IMR-90 (cell line): ENCODE measurements around the gene CUL9. TPM values are rescaled to one million over a fixed set of nuclear protein-coding genes. Genes with fewer than 3 reads are reported as not detected.

Experiments
- ATAC-seq: fragments of 200-7000 bp; cut with Tn5 transposase; 2 replicates; pipeline ENCODE4 v1.9.1; 2020; ENCODE audit warnings: low read depth, mild to moderate bottlenecking, moderate library complexity
- BruUV-seq: library from RNA; stranded (reverse); fragments of 400-500 nt; replicated peaks from 2 replicates; lab custom pipeline; 2021; lab: Mats Ljungman, UMichigan
- CTCF ChIA-PET: fragments of 300-600 bp; formaldehyde crosslinking; extraction: SDS; loops from one replicate; lab custom pipeline; 2021; ENCODE audit warnings: antibody characterized with exemption; lab: Yijun Ruan, JAX
- POLR2A ChIA-PET: fragments of 300-600 bp; sonication (Branson Sonifier 250); formaldehyde crosslinking; loops from one replicate; lab custom pipeline; 2022; ENCODE audit warnings: antibody characterized with exemption; ENCODE audit not compliant: unreplicated experiment; lab: Charles Lee
- DNase-seq: peaks from one replicate; pipeline ENCODE4 v3.0.0; 2013
- H2AFZ ChIP-seq: replicated peaks from 2 replicates; pipeline ENCODE3; 2013; ENCODE audit warnings: low read length, mild to moderate bottlenecking; ENCODE audit not compliant: poor library complexity
- H2AK5ac ChIP-seq: 2 replicates; pipeline ENCODE4 v1.6.1; 2013; ENCODE audit warnings: low read depth, low read length, inconsistent platforms
- H2AK9ac ChIP-seq: replicated peaks from 2 replicates; pipeline ENCODE3; 2013; ENCODE audit warnings: mild to moderate bottlenecking, low read depth, low read length, moderate library complexity; ENCODE audit not compliant: poor library complexity
- H2BK120ac ChIP-seq: 2 replicates; pipeline ENCODE4 v1.6.1; 2013; ENCODE audit warnings: low read depth, low read length, inconsistent platforms
- H2BK15ac ChIP-seq: 3 replicates; pipeline ENCODE4 v1.6.1; 2013; ENCODE audit warnings: low read depth, low read length, inconsistent platforms
- H2BK20ac ChIP-seq: 2 replicates; pipeline ENCODE4 v1.6.1; 2013; ENCODE audit warnings: low read depth, mild to moderate bottlenecking, inconsistent platforms, low read length, moderate library complexity
- H2BK5ac ChIP-seq: 2 replicates; pipeline ENCODE4 v1.6.1; 2013; ENCODE audit warnings: mild to moderate bottlenecking, low read depth, low read length, inconsistent platforms; ENCODE audit not compliant: poor library complexity, severe bottlenecking
- H3K14ac ChIP-seq: replicated peaks from 2 replicates; pipeline ENCODE4 v1.6.1; 2013; ENCODE audit warnings: low read depth, low read length, inconsistent platforms
- H3K18ac ChIP-seq: 2 replicates; pipeline ENCODE4 v1.6.1; 2013; ENCODE audit warnings: low read depth, low read length, control low read depth
- H3K23ac ChIP-seq: 2 replicates; pipeline ENCODE4 v1.6.1; 2013; ENCODE audit warnings: low read depth, low read length, inconsistent platforms
- H3K27ac ChIP-seq: 2 replicates; pipeline ENCODE4 v1.5.1; 2013; ENCODE audit warnings: mild to moderate bottlenecking, control low read depth, low read length; ENCODE audit not compliant: insufficient read depth
- H3K27me3 ChIP-seq: 2 replicates; pipeline ENCODE4 v1.6.1; 2013; ENCODE audit warnings: low read length; ENCODE audit not compliant: control insufficient read depth, insufficient read depth
- H3K36me3 ChIP-seq: 2 replicates; pipeline ENCODE4 v1.6.1; 2013; ENCODE audit warnings: low read length, mixed read lengths; ENCODE audit not compliant: control insufficient read depth, insufficient read depth
- H3K4ac ChIP-seq: 2 replicates; pipeline ENCODE4 v1.6.1; 2013; ENCODE audit warnings: low read depth, low read length, inconsistent platforms
- H3K4me1 ChIP-seq: 2 replicates; pipeline ENCODE4 v1.6.1; 2013; ENCODE audit warnings: low read length, mixed read lengths; ENCODE audit not compliant: control insufficient read depth, insufficient read depth
- H3K4me2 ChIP-seq: 2 replicates; pipeline ENCODE4 v1.6.1; 2013; ENCODE audit warnings: low read depth, mild to moderate bottlenecking, control low read depth, low read length, moderate library complexity
- H3K4me3 ChIP-seq: 2 replicates; pipeline ENCODE4 v1.5.1; 2013; ENCODE audit warnings: low read depth, mild to moderate bottlenecking, control low read depth, low read length, moderate library complexity; ENCODE audit not compliant: insufficient read depth
- H3K56ac ChIP-seq: 2 replicates; pipeline ENCODE4 v1.6.1; 2013; ENCODE audit warnings: low read length, inconsistent platforms; ENCODE audit not compliant: insufficient read depth; ENCODE audit errors: extremely low read depth
- H3K79me1 ChIP-seq, 2 experiments: 2 replicates each; pipeline ENCODE4 v1.6.1; 2013; ENCODE audit warnings: low read length in 2 of 2, inconsistent platforms in 1 of 2, low read depth in 1 of 2
- H3K9ac ChIP-seq: 2 replicates; pipeline ENCODE4 v1.6.1; 2013; ENCODE audit warnings: low read depth, low read length, control low read depth
- H3K9me1 ChIP-seq: 2 replicates; pipeline ENCODE4 v1.6.1; 2013; ENCODE audit warnings: low read length, inconsistent platforms; ENCODE audit not compliant: insufficient read depth
- H3K9me3 ChIP-seq: 2 replicates; pipeline ENCODE4 v1.6.1; 2013; ENCODE audit warnings: low read length; ENCODE audit not compliant: control insufficient read depth, insufficient read depth
- H4K20me1 ChIP-seq: 2 replicates; pipeline ENCODE4 v1.6.1; 2013; ENCODE audit warnings: low read length, inconsistent platforms; ENCODE audit not compliant: insufficient read depth
- H4K5ac ChIP-seq: 2 replicates; pipeline ENCODE4 v1.6.1; 2013; ENCODE audit warnings: mild to moderate bottlenecking, low read depth, low read length, control low read depth
- H4K8ac ChIP-seq, 2 experiments: 2 replicates each; pipeline ENCODE4 v1.6.1; 2013; ENCODE audit warnings: low read depth in 2 of 2, low read length in 2 of 2, control low read depth in 1 of 2, inconsistent platforms in 1 of 2
- H4K91ac ChIP-seq: 2 replicates; pipeline ENCODE4 v1.6.1; 2013; ENCODE audit warnings: low read depth, low read length, inconsistent platforms; ENCODE audit not compliant: insufficient read depth
- BHLHE40 ChIP-seq: fragments of 150-350 bp; IDR thresholded peaks from 2 replicates; pipeline ENCODE4 v1.6.1; 2016; ENCODE audit warnings: mild to moderate bottlenecking, low read depth, low read length
- CEBPB ChIP-seq: IDR thresholded peaks from 2 replicates; pipeline ENCODE4 v1.6.1; 2012; ENCODE audit warnings: low read depth, low read length, improper control_type of control experiment
- CHD1 ChIP-seq: IDR thresholded peaks from 2 replicates; pipeline ENCODE4 v1.6.1; 2012; ENCODE audit warnings: low read depth, low read length, improper control_type of control experiment
- CTCF ChIP-seq: conservative IDR thresholded peaks from 2 replicates; pipeline ENCODE4 v1.5.1; 2012; ENCODE audit warnings: mild to moderate bottlenecking, low read depth, low read length, improper control_type of control experiment
- MAFK ChIP-seq: IDR thresholded peaks from 2 replicates; pipeline ENCODE4 v1.6.1; 2012; ENCODE audit warnings: low read depth, low read length, improper control_type of control experiment
- MAZ ChIP-seq: IDR thresholded peaks from 2 replicates; pipeline ENCODE4 v1.6.1; 2012; ENCODE audit warnings: low read depth, mild to moderate bottlenecking, low read length, improper control_type of control experiment, moderate library complexity, borderline replicate concordance
- NFE2L2 ChIP-seq: fragments of 150-350 bp; IDR thresholded peaks from 2 replicates; pipeline ENCODE4 v1.6.1; 2016; ENCODE audit warnings: low read depth, mild to moderate bottlenecking, low read length
- RAD21 ChIP-seq: IDR thresholded peaks from 2 replicates; pipeline ENCODE4 v1.6.1; 2012; ENCODE audit warnings: low read length, improper control_type of control experiment
- RCOR1 ChIP-seq: IDR thresholded peaks from 2 replicates; pipeline ENCODE4 v1.6.1; 2012; ENCODE audit warnings: mild to moderate bottlenecking, low read length, improper control_type of control experiment; ENCODE audit not compliant: insufficient replicate concordance
- RFX5 ChIP-seq: IDR thresholded peaks from 2 replicates; pipeline ENCODE4 v1.8.0; 2012; ENCODE audit warnings: low read depth, mild to moderate bottlenecking, low read length, moderate library complexity
- SMC3 ChIP-seq: fragments of 150-350 bp; IDR thresholded peaks from 2 replicates; pipeline ENCODE4 v1.6.1; 2016; ENCODE audit warnings: low read depth, mild to moderate bottlenecking, antibody characterized with exemption, low read length, moderate library complexity
- WGBS, 2 experiments: methylation state at CpG; one replicate each; pipeline versions ENCODE4 v1.1.5 to v1.1.7; 2013; ENCODE audit warnings: missing lambda C conversion rate in 2 of 2; ENCODE audit not compliant: insufficient read length in 1 of 2; ENCODE audit errors: extremely low coverage in 2 of 2; 5-methylcytosine and 5-hydroxymethylcytosine counted together
- dilution Hi-C: fragments of 300-500 bp; cut with HindIII; formaldehyde crosslinking; loops from one replicate; pipeline ENCODE4 v1.14.3; 2018; ENCODE audit warnings: low sequenced_read_pairs; ENCODE audit not compliant: unreplicated experiment
- in situ Hi-C: fragments of 300-500 bp; cut with MboI; formaldehyde crosslinking; loops from 3 replicates; pipeline ENCODE4 v1.14.3; 2019; ENCODE audit warnings: low sequenced_read_pairs, inconsistent platforms, mixed read lengths
- intact Hi-C: fragments of 100-400 bp; cut with micrococcal nuclease; formaldehyde crosslinking; loops from 2 replicates; pipeline ENCODE4 v1.10.0; 2022
- polyA plus RNA-seq, 3 experiments: library from polyadenylated mRNA; depleted of rRNA; stranded (reverse); fragments of >200 nt; gene quantifications; 2 replicates each; pipeline ENCODE4 v1.2.3, GENCODE V29; 2012; ENCODE audit warnings: low replicate concordance in 1 of 3
- total RNA-seq: library from RNA; depleted of rRNA; stranded (reverse); fragments of >200 nt; gene quantifications from 2 replicates; pipeline ENCODE4 v1.2.3, GENCODE V29; 2012
- TF ChIP-seq, protein P1 (sequence below): fragments of 150-350 bp; IDR thresholded peaks from 2 replicates; pipeline ENCODE4 v1.6.1; 2016; ENCODE audit warnings: low read depth, mild to moderate bottlenecking, low read length, moderate library complexity, borderline replicate concordance

Gene CUL9
- total and polyA plus RNA-seq, 2 of the 4 experiments (the other 2 are of a cell fraction): 7.7 to 19.5 TPM

DNA sequence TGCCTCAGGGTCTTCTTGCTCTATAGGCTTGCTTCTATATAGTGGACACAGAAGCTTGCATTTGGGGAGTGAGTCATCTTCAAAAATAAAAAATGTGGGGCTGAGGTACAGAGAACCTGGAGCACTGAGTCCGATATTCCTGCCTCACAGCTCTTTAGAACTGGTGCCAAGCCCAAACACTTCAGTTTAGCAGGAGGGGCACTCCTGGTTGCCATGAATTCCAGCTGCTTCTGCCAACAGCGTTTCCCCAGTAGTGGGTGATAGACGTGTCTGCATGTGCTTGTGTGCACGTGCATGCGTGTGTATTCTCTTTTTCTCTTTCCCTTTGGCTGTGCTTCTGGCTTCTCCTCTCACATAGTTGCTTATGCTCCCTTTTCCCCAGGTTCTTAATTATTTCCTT lies 35.4 kb downstream of the CUL9 start:
- Histone ChIP-seq H4K5ac (no peak overlapping the region), H3K4ac (no peak overlapping the region), H2AFZ (no peak overlapping the region), H3K9ac (no peak overlapping the region), H3K56ac (no peak overlapping the region), H3K4me2 (no peak overlapping the region), H3K27me3 (no peaks in the 10 kb centered on the region), H3K4me3 (no peak overlapping the region), H4K8ac (no peak overlapping the region), H4K20me1 (no peaks in the 10 kb centered on the region), H3K79me1 (no peaks in the 10 kb centered on the region), H3K9me1 (no peaks in the 10 kb centered on the region; the same call in 1 of the 2 replicates), H2BK15ac (no peak overlapping the region), H2AK5ac (no peak overlapping the region), H4K91ac (no peak overlapping the region), H3K27ac (no peak overlapping the region), H3K9me3 (no peaks in the 10 kb centered on the region), H2BK120ac (no peak overlapping the region), H3K18ac (no peak overlapping the region), H3K36me3 (peaks cover 49% of the 10 kb centered on the region), H3K14ac (no peak overlapping the region), H2BK5ac (no peak overlapping the region), H2BK20ac (no peak overlapping the region), H3K23ac (no peak overlapping the region), H2AK9ac (no peak overlapping the region), H3K4me1 (no peaks in the 10 kb centered on the region)
- 67% methylated on average over 1 of the region's 5 CpGs; no CpG with 5 or more reads in 1 of the 2 experiments for WGBS, 2 experiments
- in situ Hi-C loops (no loop called here), intact Hi-C loops (no loop called here), dilution Hi-C loops (no loop called here)
- DNase-seq (no peak), ATAC-seq (no peak)
- POLR2A ChIA-PET: interaction anchor here (0.6 kb wide), 1 partner anchor 9 kb away, joined by 4 read pairs; no protein-coding TSS in a partner anchor
- BruUV-seq: no TSS peak
- TF ChIP-seq RFX5: no peak
- no peak for TF ChIP-seq NFE2L2
- TF ChIP-seq, protein P1, sequence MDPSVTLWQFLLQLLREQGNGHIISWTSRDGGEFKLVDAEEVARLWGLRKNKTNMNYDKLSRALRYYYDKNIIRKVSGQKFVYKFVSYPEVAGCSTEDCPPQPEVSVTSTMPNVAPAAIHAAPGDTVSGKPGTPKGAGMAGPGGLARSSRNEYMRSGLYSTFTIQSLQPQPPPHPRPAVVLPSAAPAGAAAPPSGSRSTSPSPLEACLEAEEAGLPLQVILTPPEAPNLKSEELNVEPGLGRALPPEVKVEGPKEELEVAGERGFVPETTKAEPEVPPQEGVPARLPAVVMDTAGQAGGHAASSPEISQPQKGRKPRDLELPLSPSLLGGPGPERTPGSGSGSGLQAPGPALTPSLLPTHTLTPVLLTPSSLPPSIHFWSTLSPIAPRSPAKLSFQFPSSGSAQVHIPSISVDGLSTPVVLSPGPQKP: no peak
- TF ChIP-seq SMC3: no peak
- TF ChIP-seq MAFK: no peak
- TF ChIP-seq BHLHE40: no peak
- no peak for TF ChIP-seq RAD21
- no peak for TF ChIP-seq CTCF
- no peak for TF ChIP-seq MAZ
- no peak for TF ChIP-seq CHD1
- TF ChIP-seq RCOR1: no peak
- TF ChIP-seq CEBPB: no peak
- CTCF ChIA-PET: no interaction called here
